IMR-90 (cell line): ENCODE measurements around the gene COL20A1. TPM values are rescaled to one million over a fixed set of nuclear protein-coding genes. Genes with fewer than 3 reads are reported as not detected.

Source experiments
- ATAC-seq: fragments of 200-7000 bp; cut with Tn5 transposase; 2 replicates; pipeline ENCODE4 v1.9.1; 2020; ENCODE audit warnings: low read depth, mild to moderate bottlenecking, moderate library complexity
- BruUV-seq: library from RNA; stranded (reverse); fragments of 400-500 nt; replicated peaks from 2 replicates; lab custom pipeline; 2021; lab: Mats Ljungman, UMichigan
- CTCF ChIA-PET: fragments of 300-600 bp; formaldehyde crosslinking; extraction: SDS; loops from one replicate; lab custom pipeline; 2021; ENCODE audit warnings: antibody characterized with exemption; lab: Yijun Ruan, JAX
- POLR2A ChIA-PET: fragments of 300-600 bp; sonication (Branson Sonifier 250); formaldehyde crosslinking; loops from one replicate; lab custom pipeline; 2022; ENCODE audit warnings: antibody characterized with exemption; ENCODE audit not compliant: unreplicated experiment; lab: Charles Lee
- DNase-seq: peaks from one replicate; pipeline ENCODE4 v3.0.0; 2013
- H2AFZ ChIP-seq: replicated peaks from 2 replicates; pipeline ENCODE3; 2013; ENCODE audit warnings: low read length, mild to moderate bottlenecking; ENCODE audit not compliant: poor library complexity
- H2AK5ac ChIP-seq: 2 replicates; pipeline ENCODE4 v1.6.1; 2013; ENCODE audit warnings: low read depth, low read length, inconsistent platforms
- H2AK9ac ChIP-seq: replicated peaks from 2 replicates; pipeline ENCODE3; 2013; ENCODE audit warnings: mild to moderate bottlenecking, low read depth, low read length, moderate library complexity; ENCODE audit not compliant: poor library complexity
- H2BK120ac ChIP-seq: 2 replicates; pipeline ENCODE4 v1.6.1; 2013; ENCODE audit warnings: low read depth, low read length, inconsistent platforms
- H2BK15ac ChIP-seq: 3 replicates; pipeline ENCODE4 v1.6.1; 2013; ENCODE audit warnings: low read depth, low read length, inconsistent platforms
- H2BK20ac ChIP-seq: 2 replicates; pipeline ENCODE4 v1.6.1; 2013; ENCODE audit warnings: low read depth, mild to moderate bottlenecking, inconsistent platforms, low read length, moderate library complexity
- H2BK5ac ChIP-seq: 2 replicates; pipeline ENCODE4 v1.6.1; 2013; ENCODE audit warnings: mild to moderate bottlenecking, low read depth, low read length, inconsistent platforms; ENCODE audit not compliant: poor library complexity, severe bottlenecking
- H3K14ac ChIP-seq: replicated peaks from 2 replicates; pipeline ENCODE4 v1.6.1; 2013; ENCODE audit warnings: low read depth, low read length, inconsistent platforms
- H3K18ac ChIP-seq: 2 replicates; pipeline ENCODE4 v1.6.1; 2013; ENCODE audit warnings: low read depth, low read length, control low read depth
- H3K23ac ChIP-seq: 2 replicates; pipeline ENCODE4 v1.6.1; 2013; ENCODE audit warnings: low read depth, low read length, inconsistent platforms
- H3K27ac ChIP-seq: 2 replicates; pipeline ENCODE4 v1.5.1; 2013; ENCODE audit warnings: mild to moderate bottlenecking, control low read depth, low read length; ENCODE audit not compliant: insufficient read depth
- H3K27me3 ChIP-seq: 2 replicates; pipeline ENCODE4 v1.6.1; 2013; ENCODE audit warnings: low read length; ENCODE audit not compliant: control insufficient read depth, insufficient read depth
- H3K36me3 ChIP-seq: 2 replicates; pipeline ENCODE4 v1.6.1; 2013; ENCODE audit warnings: low read length, mixed read lengths; ENCODE audit not compliant: control insufficient read depth, insufficient read depth
- H3K4ac ChIP-seq: 2 replicates; pipeline ENCODE4 v1.6.1; 2013; ENCODE audit warnings: low read depth, low read length, inconsistent platforms
- H3K4me1 ChIP-seq: 2 replicates; pipeline ENCODE4 v1.6.1; 2013; ENCODE audit warnings: low read length, mixed read lengths; ENCODE audit not compliant: control insufficient read depth, insufficient read depth
- H3K4me2 ChIP-seq: 2 replicates; pipeline ENCODE4 v1.6.1; 2013; ENCODE audit warnings: low read depth, mild to moderate bottlenecking, control low read depth, low read length, moderate library complexity
- H3K4me3 ChIP-seq: 2 replicates; pipeline ENCODE4 v1.5.1; 2013; ENCODE audit warnings: low read depth, mild to moderate bottlenecking, control low read depth, low read length, moderate library complexity; ENCODE audit not compliant: insufficient read depth
- H3K56ac ChIP-seq: 2 replicates; pipeline ENCODE4 v1.6.1; 2013; ENCODE audit warnings: low read length, inconsistent platforms; ENCODE audit not compliant: insufficient read depth; ENCODE audit errors: extremely low read depth
- H3K79me1 ChIP-seq, 2 experiments: 2 replicates each; pipeline ENCODE4 v1.6.1; 2013; ENCODE audit warnings: low read length in 2 of 2, inconsistent platforms in 1 of 2, low read depth in 1 of 2
- H3K9ac ChIP-seq: 2 replicates; pipeline ENCODE4 v1.6.1; 2013; ENCODE audit warnings: low read depth, low read length, control low read depth
- H3K9me1 ChIP-seq: 2 replicates; pipeline ENCODE4 v1.6.1; 2013; ENCODE audit warnings: low read length, inconsistent platforms; ENCODE audit not compliant: insufficient read depth
- H3K9me3 ChIP-seq: 2 replicates; pipeline ENCODE4 v1.6.1; 2013; ENCODE audit warnings: low read length; ENCODE audit not compliant: control insufficient read depth, insufficient read depth
- H4K20me1 ChIP-seq: 2 replicates; pipeline ENCODE4 v1.6.1; 2013; ENCODE audit warnings: low read length, inconsistent platforms; ENCODE audit not compliant: insufficient read depth
- H4K5ac ChIP-seq: 2 replicates; pipeline ENCODE4 v1.6.1; 2013; ENCODE audit warnings: mild to moderate bottlenecking, low read depth, low read length, control low read depth
- H4K8ac ChIP-seq, 2 experiments: 2 replicates each; pipeline ENCODE4 v1.6.1; 2013; ENCODE audit warnings: low read depth in 2 of 2, low read length in 2 of 2, control low read depth in 1 of 2, inconsistent platforms in 1 of 2
- H4K91ac ChIP-seq: 2 replicates; pipeline ENCODE4 v1.6.1; 2013; ENCODE audit warnings: low read depth, low read length, inconsistent platforms; ENCODE audit not compliant: insufficient read depth
- BHLHE40 ChIP-seq: fragments of 150-350 bp; IDR thresholded peaks from 2 replicates; pipeline ENCODE4 v1.6.1; 2016; ENCODE audit warnings: mild to moderate bottlenecking, low read depth, low read length
- CEBPB ChIP-seq: IDR thresholded peaks from 2 replicates; pipeline ENCODE4 v1.6.1; 2012; ENCODE audit warnings: low read depth, low read length, improper control_type of control experiment
- MAFK ChIP-seq: IDR thresholded peaks from 2 replicates; pipeline ENCODE4 v1.6.1; 2012; ENCODE audit warnings: low read depth, low read length, improper control_type of control experiment
- MAZ ChIP-seq: IDR thresholded peaks from 2 replicates; pipeline ENCODE4 v1.6.1; 2012; ENCODE audit warnings: low read depth, mild to moderate bottlenecking, low read length, improper control_type of control experiment, moderate library complexity, borderline replicate concordance
- MXI1 ChIP-seq: IDR thresholded peaks from 2 replicates; pipeline ENCODE4 v1.6.1; 2012; ENCODE audit warnings: low read depth, mild to moderate bottlenecking, low read length, moderate library complexity, borderline replicate concordance
- POLR2A ChIP-seq: IDR thresholded peaks from 2 replicates; pipeline ENCODE4 v1.6.1; 2012; ENCODE audit warnings: mild to moderate bottlenecking, low read depth, low read length
- RFX5 ChIP-seq: IDR thresholded peaks from 2 replicates; pipeline ENCODE4 v1.8.0; 2012; ENCODE audit warnings: low read depth, mild to moderate bottlenecking, low read length, moderate library complexity
- SMC3 ChIP-seq: fragments of 150-350 bp; IDR thresholded peaks from 2 replicates; pipeline ENCODE4 v1.6.1; 2016; ENCODE audit warnings: low read depth, mild to moderate bottlenecking, antibody characterized with exemption, low read length, moderate library complexity
- whole genome bisulfite sequencing, 2 experiments: methylation state at CpG; one replicate each; pipeline versions ENCODE4 v1.1.5 to v1.1.7; 2013; ENCODE audit warnings: missing lambda C conversion rate in 2 of 2; ENCODE audit not compliant: insufficient read length in 1 of 2; ENCODE audit errors: extremely low coverage in 2 of 2; 5-methylcytosine and 5-hydroxymethylcytosine counted together
- dilution Hi-C: fragments of 300-500 bp; cut with HindIII; formaldehyde crosslinking; loops from one replicate; pipeline ENCODE4 v1.14.3; 2018; ENCODE audit warnings: low sequenced_read_pairs; ENCODE audit not compliant: unreplicated experiment
- in situ Hi-C: fragments of 300-500 bp; cut with MboI; formaldehyde crosslinking; loops from 3 replicates; pipeline ENCODE4 v1.14.3; 2019; ENCODE audit warnings: low sequenced_read_pairs, inconsistent platforms, mixed read lengths
- intact Hi-C: fragments of 100-400 bp; cut with micrococcal nuclease; formaldehyde crosslinking; loops from 2 replicates; pipeline ENCODE4 v1.10.0; 2022
- polyA plus RNA-seq, 3 experiments: library from polyadenylated mRNA; depleted of rRNA; stranded (reverse); fragments of >200 nt; gene quantifications; 2 replicates each; pipeline ENCODE4 v1.2.3, GENCODE V29; 2012; ENCODE audit warnings: low replicate concordance in 1 of 3
- total RNA-seq: library from RNA; depleted of rRNA; stranded (reverse); fragments of >200 nt; gene quantifications from 2 replicates; pipeline ENCODE4 v1.2.3, GENCODE V29; 2012
- TF ChIP-seq, protein P1 (sequence below): fragments of 150-350 bp; IDR thresholded peaks from 2 replicates; pipeline ENCODE4 v1.6.1; 2017; ENCODE audit warnings: mild to moderate bottlenecking, antibody characterized with exemption, low read length, low read depth

COL20A1 gene
- total and polyA plus RNA-seq, 2 of the 4 experiments (the other 2 are of a cell fraction): not detected

- H3K4me3 ChIP-seq: no peak overlapping the region
- no peak for ATAC-seq
- in situ Hi-C loops (no loop called here), dilution Hi-C loops (no loop called here), intact Hi-C loops (no loop called here)
- H2BK15ac ChIP-seq: no peak overlapping the region
- no peaks in the 10 kb centered on the region for H3K9me1 ChIP-seq
- ChIA-PET CTCF (interaction anchor here (0.8 kb wide), 1 partner anchor 68 kb away, joined by 5 read pairs; no protein-coding TSS in a partner anchor), POLR2A (no interaction called here)
- no peak overlapping the region for H4K5ac ChIP-seq
- peak overlapping the region; percentile 32 for H2AFZ ChIP-seq
- no peak overlapping the region for H3K56ac ChIP-seq
- H3K36me3 ChIP-seq: no peaks in the 10 kb centered on the region
- peaks cover 12% of the 10 kb centered on the region; the same call in 1 of the 2 replicates for H3K27me3 ChIP-seq
- no peak overlapping the region for H3K4ac ChIP-seq
- no peak overlapping the region for H2BK120ac ChIP-seq
- no peak overlapping the region for H3K27ac ChIP-seq
- no peak for TF ChIP-seq BHLHE40
- no peak for TF ChIP-seq CEBPB
- TF ChIP-seq, protein P1, sequence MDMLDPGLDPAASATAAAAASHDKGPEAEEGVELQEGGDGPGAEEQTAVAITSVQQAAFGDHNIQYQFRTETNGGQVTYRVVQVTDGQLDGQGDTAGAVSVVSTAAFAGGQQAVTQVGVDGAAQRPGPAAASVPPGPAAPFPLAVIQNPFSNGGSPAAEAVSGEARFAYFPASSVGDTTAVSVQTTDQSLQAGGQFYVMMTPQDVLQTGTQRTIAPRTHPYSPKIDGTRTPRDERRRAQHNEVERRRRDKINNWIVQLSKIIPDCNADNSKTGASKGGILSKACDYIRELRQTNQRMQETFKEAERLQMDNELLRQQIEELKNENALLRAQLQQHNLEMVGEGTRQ: no peak
- no peak for TF ChIP-seq SMC3
- no peak for TF ChIP-seq POLR2A
- TF ChIP-seq MXI1: no peak
- no peak for TF ChIP-seq MAZ
- no peak for TF ChIP-seq RFX5
- TF ChIP-seq MAFK: no peak
- H2BK20ac ChIP-seq: no peak overlapping the region
- no peaks in the 10 kb centered on the region for H3K79me1 ChIP-seq
- H3K9me3 ChIP-seq: no peaks in the 10 kb centered on the region
- peaks cover 5% of the 10 kb centered on the region; the same call in 1 of the 2 replicates for H4K20me1 ChIP-seq
- no peak overlapping the region for H3K9ac ChIP-seq
- no peak for DNase-seq
- no peak overlapping the region; the same call in 1 of the 2 replicates for H3K18ac ChIP-seq
- H2AK9ac ChIP-seq: peak overlapping the region; percentile 72
- H4K91ac ChIP-seq: no peak overlapping the region
- no peak overlapping the region for H3K23ac ChIP-seq
- H2AK5ac ChIP-seq: no peak overlapping the region
- H3K14ac ChIP-seq: no peak overlapping the region
- H3K4me1 ChIP-seq: peaks cover 9% of the 10 kb centered on the region; the same call in 1 of the 2 replicates
- no peak overlapping the region for H4K8ac ChIP-seq
- H2BK5ac ChIP-seq: no peak overlapping the region
- 75% methylated on average over 16 of the region's 25 CpGs; no CpG with 5 or more reads in 1 of the 2 experiments for WGBS, 2 experiments
- no TSS peak for BruUV-seq
- H3K4me2 ChIP-seq: no peak overlapping the region
These were observed 20.5 kb downstream of the COL20A1 start for GRCh38 chr20:63313349-63314014.
